Adrenal gland (tissue), 12 donors: ENCODE data around the gene SHMT2. TPM values are rescaled to one million over a fixed set of nuclear protein-coding genes. Genes with fewer than 3 reads are reported as not detected.

Experiments used
- DNase-seq, 7 donors: peaks; one replicate each; pipeline ENCODE4 v3.0.0-alpha.2; 2019 to 2020
- H3K27ac ChIP-seq, 5 donors: fragments of 200-600 bp; sonication (generic) in 4 of 5; 1 replicate in 3 of 5; 2 replicates in 2 of 5; pipeline versions ENCODE4 v1.5.1 to v1.8.0; 2016 to 2020; ENCODE audit warnings: mild to moderate bottlenecking in 1 of 5
- H3K27me3 ChIP-seq: fragments of 200-600 bp; 2 replicates; pipeline ENCODE4 v1.8.0; 2021
- H3K36me3 ChIP-seq, 2 donors: fragments of 200-600 bp; replicated peaks in 1 of 2; 1 replicate in 1 of 2; 2 replicates in 1 of 2; pipeline versions ENCODE4 v1.5.1 to v1.8.0; 2018 to 2022
- H3K4me1 ChIP-seq, 2 donors: fragments of 200-600 bp; replicated peaks in 1 of 2; 1 replicate in 1 of 2; 2 replicates in 1 of 2; pipeline versions ENCODE4 v1.5.1 to v1.8.0; 2018 to 2021
- H3K4me3 ChIP-seq, 4 donors: fragments of 200-600 bp; sonication (generic) in 3 of 4; one replicate each; pipeline ENCODE4 v1.5.1; 2016 to 2018
- H3K9me3 ChIP-seq, 3 donors: fragments of 200-600 bp; sonication (generic) in 1 of 3; replicated peaks in 1 of 3; 1 replicate in 2 of 3; 2 replicates in 1 of 3; pipeline versions ENCODE4 v1.5.1 to v1.8.0; 2016 to 2021
- POLR2A ChIP-seq, 2 donors: fragments of 450-650 bp; IDR thresholded peaks; one replicate each; pipeline ENCODE4 v1.6.1; 2017; ENCODE audit warnings: antibody characterized with exemption in 2 of 2, mild to moderate bottlenecking in 2 of 2, moderate library complexity in 1 of 2
- WGBS, 4 donors: extraction: QIAGEN DNeasy Blood & Tissue Kit in 2 of 4; methylation state at CpG; one replicate each; pipeline versions ENCODE4 v1.1.5 to v1.1.7; 2013 to 2017; 5-methylcytosine and 5-hydroxymethylcytosine counted together
- intact Hi-C, 2 donors: fragments of 100-400 bp; cut with DNase I; formaldehyde crosslinking; loops; one replicate each; pipeline versions ENCODE4 v1.14.1 to v1.15.0; 2022 to 2023
- polyA plus RNA-seq, 3 donors: library from polyadenylated mRNA; stranded (reverse); fragments of 200-250 nt in 2 of 3; fragments of 350-450 nt in 1 of 3; fragmentation: Illumina TruSeq in 1 of 3; extraction: RNeasy Lipid Tissue Mini Kit (QIAGEN cat#74804) in 1 of 3; gene quantifications; one replicate each; pipeline ENCODE4 v1.2.3, GENCODE V29; 2013 to 2014
- total RNA-seq, 9 donors: library from RNA; depleted of rRNA in 4 of 9; stranded (reverse); fragments of >200 nt in 4 of 9; fragments of 120-200 nt in 1 of 9; fragmentation: NEBNext Ultra II Directional in 1 of 9; extraction: Animal tissue kit (Norgen Biotek cat#: 25700) in 1 of 9; gene quantifications; one replicate each; pipeline versions ENCODE4 v1.1.0 to v1.2.4, GENCODE V29; 2013 to 2023
- TF ChIP-seq, protein P1 (sequence below), 6 experiments: fragments of 450-650 bp in 4 of 6; fragments of 200-600 bp in 2 of 6; sonication (generic) in 1 of 6; IDR thresholded peaks; 1 replicate in 5 of 6; 2 replicates in 1 of 6; pipeline versions ENCODE4 v1.5.1 to v1.8.0; 2016 to 2021; ENCODE audit warnings: antibody characterized with exemption in 6 of 6, mild to moderate bottlenecking in 2 of 6, moderate library complexity in 1 of 6
- donor health status: healthy with polysubstance abuse.
- donor health status: Bipolar disorder and iron deficiency.
- donor health status: DM: yes; HTN: yes; CAD: no.
- donor health status: DM: no; HTN: no; CAD: no.
- donor health status: DM: no; HTN: no; CAD: no.
- donor health status: DM: yes; HTN: yes; CAD: no.

The SHMT2 gene
- total and polyA plus RNA-seq, 12 donors, result 25.2 to 94.7 (median 65.0) TPM

DNA sequence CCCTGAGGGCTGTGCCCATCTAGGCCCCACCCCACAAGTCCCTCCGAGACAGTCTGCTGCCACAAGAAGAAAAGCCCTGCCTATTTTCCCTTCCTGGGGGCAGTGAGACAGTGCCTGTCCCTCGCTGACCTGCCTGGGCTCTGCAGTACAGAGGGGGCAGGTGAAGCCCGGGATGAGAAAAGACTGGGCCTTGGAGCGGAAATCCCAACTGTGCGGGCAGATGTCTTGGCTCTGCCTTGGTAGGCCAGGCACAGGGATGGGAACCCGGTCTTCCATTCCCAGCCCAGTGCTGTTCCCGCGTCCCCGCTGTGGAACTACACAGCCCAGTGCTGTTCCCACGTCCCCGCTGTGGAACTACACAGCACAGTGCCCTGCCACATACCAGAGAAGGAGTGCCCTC is 25.7 kb upstream of the SHMT2 start:
- WGBS, 4 donors, result 78 to 88% (median 85%) methylated on average over 4 to 11 of the region's 11 CpGs
- H3K36me3 ChIP-seq, result peaks cover 0 to 96% of the 10 kb centered on the region in 2 donors
- intact Hi-C loops, result no loop called here

DNA sequence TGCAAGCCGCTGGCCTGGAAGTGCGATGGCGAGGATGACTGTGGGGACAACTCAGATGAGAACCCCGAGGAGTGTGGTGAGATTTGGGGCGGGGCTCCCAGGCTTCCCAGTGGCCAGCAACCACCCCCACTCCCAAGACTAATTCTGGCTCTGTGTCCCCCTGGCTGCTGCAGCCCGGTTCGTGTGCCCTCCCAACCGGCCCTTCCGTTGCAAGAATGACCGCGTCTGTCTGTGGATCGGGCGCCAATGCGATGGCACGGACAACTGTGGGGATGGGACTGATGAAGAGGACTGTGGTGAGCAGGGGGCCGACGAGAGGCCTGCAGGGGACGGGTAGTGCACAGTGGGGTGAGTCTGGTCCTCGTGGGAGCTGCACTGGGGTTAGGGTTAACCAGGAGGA is 25.1 kb upstream of the SHMT2 start:
- TF ChIP-seq, protein P1, sequence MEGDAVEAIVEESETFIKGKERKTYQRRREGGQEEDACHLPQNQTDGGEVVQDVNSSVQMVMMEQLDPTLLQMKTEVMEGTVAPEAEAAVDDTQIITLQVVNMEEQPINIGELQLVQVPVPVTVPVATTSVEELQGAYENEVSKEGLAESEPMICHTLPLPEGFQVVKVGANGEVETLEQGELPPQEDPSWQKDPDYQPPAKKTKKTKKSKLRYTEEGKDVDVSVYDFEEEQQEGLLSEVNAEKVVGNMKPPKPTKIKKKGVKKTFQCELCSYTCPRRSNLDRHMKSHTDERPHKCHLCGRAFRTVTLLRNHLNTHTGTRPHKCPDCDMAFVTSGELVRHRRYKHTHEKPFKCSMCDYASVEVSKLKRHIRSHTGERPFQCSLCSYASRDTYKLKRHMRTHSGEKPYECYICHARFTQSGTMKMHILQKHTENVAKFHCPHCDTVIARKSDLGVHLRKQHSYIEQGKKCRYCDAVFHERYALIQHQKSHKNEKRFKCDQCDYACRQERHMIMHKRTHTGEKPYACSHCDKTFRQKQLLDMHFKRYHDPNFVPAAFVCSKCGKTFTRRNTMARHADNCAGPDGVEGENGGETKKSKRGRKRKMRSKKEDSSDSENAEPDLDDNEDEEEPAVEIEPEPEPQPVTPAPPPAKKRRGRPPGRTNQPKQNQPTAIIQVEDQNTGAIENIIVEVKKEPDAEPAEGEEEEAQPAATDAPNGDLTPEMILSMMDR (IDR thresholded peaks at IDR 0.05), result no peak
- TF ChIP-seq POLR2A (IDR thresholded peaks at IDR 0.05), result no peak
- H3K36me3 ChIP-seq, result peaks cover 0 to 96% of the 10 kb centered on the region in 2 donors

More for the DNA sequence above, 25.7 kb upstream of the SHMT2 start:
- TF ChIP-seq, protein P1 (IDR thresholded peaks at IDR 0.05), result no peak
- no peak for TF ChIP-seq POLR2A (IDR thresholded peaks at IDR 0.05)
- no peaks in the 10 kb centered on the region for H3K27me3 ChIP-seq
- no peaks in the 10 kb centered on the region for H3K4me1 ChIP-seq
- H3K27ac ChIP-seq, result no peak overlapping the region
- H3K9me3 ChIP-seq, result no peaks in the 10 kb centered on the region
- no peak for DNase-seq
- no peak overlapping the region for H3K4me3 ChIP-seq

DNA sequence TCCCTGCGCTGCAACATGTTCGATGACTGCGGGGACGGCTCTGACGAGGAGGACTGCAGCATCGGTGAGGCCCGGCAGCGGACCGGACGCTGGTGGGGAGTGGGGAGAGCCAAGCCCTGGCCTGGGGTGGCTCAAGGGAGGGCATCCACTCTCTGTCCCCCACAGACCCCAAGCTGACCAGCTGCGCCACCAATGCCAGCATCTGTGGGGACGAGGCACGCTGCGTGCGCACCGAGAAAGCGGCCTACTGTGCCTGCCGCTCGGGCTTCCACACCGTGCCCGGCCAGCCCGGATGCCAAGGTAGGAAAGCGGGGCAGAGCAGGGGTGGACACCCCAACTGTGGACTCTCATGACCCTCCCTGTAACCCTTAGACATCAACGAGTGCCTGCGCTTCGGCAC is 24.3 kb upstream of the SHMT2 start:
- no peak overlapping the region for H3K4me3 ChIP-seq
- no peak overlapping the region for H3K27ac ChIP-seq
- 85 to 97% (median 96%) methylated on average over 5 to 26 of the region's 26 CpGs for WGBS, 4 donors
- no peaks in the 10 kb centered on the region for H3K27me3 ChIP-seq
- H3K9me3 ChIP-seq, result no peaks in the 10 kb centered on the region
- TF ChIP-seq POLR2A (IDR thresholded peaks at IDR 0.05), result no peak
- TF ChIP-seq, protein P1 (IDR thresholded peaks at IDR 0.05), result no peak
- DNase-seq, result no peak
- intact Hi-C loops, result loop anchor here in 1 of 2 donors (5.0 kb wide), 1 partner anchor 37 kb away; no protein-coding TSS in a partner anchor
- no peaks in the 10 kb centered on the region for H3K4me1 ChIP-seq
- peaks cover 0 to 95% of the 10 kb centered on the region in 2 donors for H3K36me3 ChIP-seq

More for the DNA sequence above, 25.1 kb upstream of the SHMT2 start:
- WGBS, 4 donors, result 90 to 92% (median 92%) methylated on average over 11 to 19 of the region's 19 CpGs
- no peak overlapping the region for H3K27ac ChIP-seq
- no peak overlapping the region for H3K4me3 ChIP-seq
- intact Hi-C loops, result no loop called here
- DNase-seq, result no peak
- H3K27me3 ChIP-seq, result no peaks in the 10 kb centered on the region
- no peaks in the 10 kb centered on the region for H3K4me1 ChIP-seq
- H3K9me3 ChIP-seq, result no peaks in the 10 kb centered on the region

DNA sequence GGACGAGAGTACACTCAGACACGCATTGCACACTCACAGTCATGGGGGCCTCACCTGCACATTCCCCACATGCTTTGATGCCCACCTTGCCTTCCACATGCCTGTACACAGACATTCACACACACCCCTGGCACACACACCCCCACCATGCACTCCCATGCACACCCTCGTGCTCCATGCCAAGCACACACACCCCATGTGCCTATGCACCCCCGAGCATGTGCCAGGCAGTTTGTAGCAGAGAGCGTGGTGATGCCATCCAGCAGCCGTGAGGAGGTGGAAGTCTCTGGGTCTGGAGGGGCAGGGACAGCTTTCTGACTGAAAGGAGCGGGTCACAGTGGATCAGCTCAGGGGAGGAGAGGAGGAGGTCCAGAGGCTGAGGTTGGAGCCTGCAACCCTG is 23.6 kb upstream of the SHMT2 start:
- 85 to 98% (median 92%) methylated on average over 6 to 7 of the region's 7 CpGs for WGBS, 4 donors
- intact Hi-C loops, result loop anchor here in 1 of 2 donors (5.0 kb wide), 1 partner anchor 36 kb away; no protein-coding TSS in a partner anchor
- peaks cover 0 to 94% of the 10 kb centered on the region in 2 donors for H3K36me3 ChIP-seq

More for the DNA sequence above, 23.6 kb upstream of the SHMT2 start:
- Histone ChIP-seq H3K27ac (no peak overlapping the region), H3K9me3 (no peaks in the 10 kb centered on the region), H3K27me3 (no peaks in the 10 kb centered on the region), H3K4me1 (no peaks in the 10 kb centered on the region), H3K4me3 (no peak overlapping the region)
- DNase-seq, result no peak
- TF ChIP-seq, protein P1 (IDR thresholded peaks at IDR 0.05), result no peak
- TF ChIP-seq POLR2A (IDR thresholded peaks at IDR 0.05), result no peak
